ENCODE measurements around the gene ACE. TPM values are rescaled to one million over a fixed set of nuclear protein-coding genes. Genes with fewer than 3 reads are reported as not detected.

The ACE gene
- total RNA-seq, 1 donor from 2014 or later, result 72.6 TPM

GRCh38 chr17:63445571-63445953 is 31.3 kb upstream of the ACE start:
- intact Hi-C loops (cut with DNase I), result loop anchor here (5.0 kb wide), 1 partner anchor 177 kb away; the partner anchor contains the start of gene MAP3K3
- Histone ChIP-seq H3K27ac (peak overlapping the region; percentile 14 to 79), H3K4me1 (peaks cover 8 to 9% of the 10 kb centered on the region in 2 donors), H3K36me3 (no peaks in the 10 kb centered on the region), H3K9me3 (no peaks in the 10 kb centered on the region), H3K27me3 (no peaks in the 10 kb centered on the region), H3K4me3 (peak overlapping the region; percentile 75 to 82)
- DNase-seq (ENCODE audit: low spot score in 2 of 2), result no peak
- TF ChIP-seq CTCF (IDR thresholded peaks at IDR 0.05), result no peak

DNA sequence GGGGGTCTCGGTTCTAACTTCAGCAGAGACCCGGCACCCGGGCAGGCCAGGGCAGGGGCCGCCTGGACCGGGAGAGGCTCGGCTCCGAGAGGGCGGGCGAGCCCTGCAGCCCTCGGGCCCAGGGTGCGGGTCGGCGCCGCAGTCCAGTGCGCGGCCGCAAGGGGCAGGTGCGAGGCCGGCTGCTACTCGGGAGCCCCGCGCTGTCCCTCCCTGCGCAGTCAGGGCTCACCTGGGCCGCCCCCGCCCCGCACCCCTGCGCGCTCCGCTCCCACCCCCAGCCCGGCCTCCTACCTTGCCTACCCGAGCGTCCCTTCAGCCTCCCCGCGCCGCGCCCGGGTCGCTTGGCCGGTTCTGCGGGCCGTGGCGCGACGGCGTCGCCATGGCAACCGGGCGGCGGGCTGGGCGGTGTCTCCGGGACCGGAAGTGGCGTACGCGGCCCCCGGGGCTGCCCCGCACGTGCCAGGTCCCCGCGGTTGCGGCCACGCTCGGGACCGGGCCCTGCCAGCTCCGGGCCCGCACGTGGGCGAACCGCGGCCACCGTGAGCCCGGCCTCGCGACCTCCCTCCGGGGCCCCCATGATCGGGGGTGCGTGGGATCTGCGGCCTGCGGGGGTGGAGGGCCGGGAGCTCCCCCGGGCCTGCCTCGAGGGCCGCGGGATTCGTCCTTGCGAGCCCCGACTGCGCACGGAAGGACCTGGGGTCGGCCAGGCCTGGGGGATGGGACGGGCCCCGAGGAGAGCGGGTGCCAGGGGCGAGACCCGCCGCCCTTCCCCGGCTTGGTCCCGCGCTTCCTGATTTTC is 30.7 kb upstream of the ACE start, which contains the start of gene CYB561:
Gene CYB561 (minus strand): TSS at position 353 of the 799 bp plus-strand sequence. CDS start 8,759 bp downstream, outside the sequence.
- Histone ChIP-seq H3K9me3 (no peaks in the 10 kb centered on the region), H3K4me1 (peaks cover 8 to 9% of the 10 kb centered on the region in 2 donors), H3K27ac (peak within 1 kb of the TSS; percentile 14 to 79), H3K36me3 (no peaks in the 10 kb centered on the region), H3K4me3 (peak within 1 kb of the TSS; percentile 75 to 82), H3K27me3 (no peaks in the 10 kb centered on the region)
- DNase-seq (ENCODE audit: low spot score in 2 of 2), result peak in 1 of 2 donors; percentile 80
- intact Hi-C loops (cut with DNase I), result loop anchor here (1.0 to 5.0 kb wide), 2 partner anchors 104 to 176 kb away; partner anchors contain the start of genes DCAF7 and MAP3K3
- TF ChIP-seq CTCF (IDR thresholded peaks at IDR 0.05), result peak in 2 of 3 experiments; percentile 29 to 43

- TF ChIP-seq CTCF (IDR thresholded peaks at IDR 0.05), result peak in 1 of 3 experiments; percentile 36
- H3K27ac ChIP-seq, result peak overlapping the region; percentile 14 to 79
- peak in 1 of 2 donors; percentile 84 for DNase-seq (ENCODE audit: low spot score in 2 of 2)
- intact Hi-C loops (cut with DNase I), result loop anchor here (1.0 to 5.0 kb wide), 2 partner anchors 103 to 175 kb away; partner anchors contain the start of genes DCAF7 and MAP3K3
- H3K36me3 ChIP-seq, result no peaks in the 10 kb centered on the region
- H3K4me1 ChIP-seq, result peaks cover 8 to 9% of the 10 kb centered on the region in 2 donors
- peak overlapping the region; percentile 75 to 82 for H3K4me3 ChIP-seq
- H3K27me3 ChIP-seq, result no peaks in the 10 kb centered on the region
- no peaks in the 10 kb centered on the region for H3K9me3 ChIP-seq
These were observed 29.9 kb upstream of the ACE start for GRCh38 chr17:63446753-63447470.

GRCh38 chr17:63447471-63448009 is 29.3 kb upstream of the ACE start:
- no peak for DNase-seq (ENCODE audit: low spot score in 2 of 2)
- H3K4me3 ChIP-seq, result peak overlapping the region in 1 of 2 donors; percentile 82
- no peaks in the 10 kb centered on the region for H3K9me3 ChIP-seq
- no peak for TF ChIP-seq CTCF (IDR thresholded peaks at IDR 0.05)
- H3K27ac ChIP-seq, result peak overlapping the region; percentile 14 to 79
- peaks cover 8 to 9% of the 10 kb centered on the region in 2 donors for H3K4me1 ChIP-seq
- intact Hi-C loops (cut with DNase I), result loop anchor here (5.0 kb wide), 1 partner anchor 175 kb away; the partner anchor contains the start of gene MAP3K3
- H3K36me3 ChIP-seq, result no peaks in the 10 kb centered on the region
- no peaks in the 10 kb centered on the region for H3K27me3 ChIP-seq

- H3K4me1 ChIP-seq, result peaks cover 8 to 9% of the 10 kb centered on the region in 2 donors
- intact Hi-C loops (cut with DNase I), result loop anchor here (5.0 kb wide), 1 partner anchor 174 kb away; the partner anchor contains the start of gene MAP3K3
- no peaks in the 10 kb centered on the region for H3K36me3 ChIP-seq
- no peak for TF ChIP-seq CTCF (IDR thresholded peaks at IDR 0.05)
- no peaks in the 10 kb centered on the region for H3K27me3 ChIP-seq
- DNase-seq (ENCODE audit: low spot score in 2 of 2), result no peak
- H3K27ac ChIP-seq, result no peak overlapping the region
- H3K9me3 ChIP-seq, result no peaks in the 10 kb centered on the region
- no peak overlapping the region for H3K4me3 ChIP-seq
These were observed 28.2 kb upstream of the ACE start for GRCh38 chr17:63448655-63449054.

Data from ascending aorta (tissue), 2 donors.